Measurements from ENCODE around the gene RWDD2A.

Gene RWDD2A

GRCh38 chr6:83226517-83226916 lies 33.4 kb downstream of the RWDD2A start:
- H3K9ac ChIP-seq (ENCODE audit: low read length in 2 of 2) = no peak overlapping the region
- no peak overlapping the region for H3K4me3 ChIP-seq (ENCODE audit: low read length in 2 of 2)
- H3K9me3 ChIP-seq (ENCODE audit: control insufficient read depth in 2 of 2, low read length in 2 of 2) = no peaks in the 10 kb centered on the region
- H3K4me1 ChIP-seq (ENCODE audit: control insufficient read depth, insufficient read depth, low read length) = no peaks in the 10 kb centered on the region
- no peaks in the 10 kb centered on the region for H3K36me3 ChIP-seq (ENCODE audit: control insufficient read depth in 2 of 2, insufficient read depth in 2 of 2, low read length in 2 of 2)
- no peak overlapping the region for H3K27ac ChIP-seq (ENCODE audit: low read length)
- no peaks in the 10 kb centered on the region for H3K27me3 ChIP-seq (ENCODE audit: control insufficient read depth in 1 of 2, insufficient read depth in 2 of 2, low read length in 2 of 2)

GRCh38 chr6:83231146-83231545 lies 38.0 kb downstream of the RWDD2A start:
- Histone ChIP-seq H3K9ac (ENCODE audit: low read length in 2 of 2) (no peak overlapping the region), H3K36me3 (ENCODE audit: control insufficient read depth in 2 of 2, insufficient read depth in 2 of 2, low read length in 2 of 2) (no peaks in the 10 kb centered on the region), H3K4me3 (ENCODE audit: low read length in 2 of 2) (no peak overlapping the region), H3K9me3 (ENCODE audit: control insufficient read depth in 2 of 2, low read length in 2 of 2) (no peaks in the 10 kb centered on the region), H3K4me1 (ENCODE audit: control insufficient read depth, insufficient read depth, low read length) (no peaks in the 10 kb centered on the region), H3K27ac (ENCODE audit: low read length) (no peak overlapping the region), H3K27me3 (ENCODE audit: control insufficient read depth in 1 of 2, insufficient read depth in 2 of 2, low read length in 2 of 2) (no peaks in the 10 kb centered on the region)

GRCh38 chr6:83247471-83247870 lies 54.3 kb downstream of the RWDD2A start:
- Histone ChIP-seq H3K4me1 (ENCODE audit: control insufficient read depth, insufficient read depth, low read length) (no peaks in the 10 kb centered on the region), H3K27ac (ENCODE audit: low read length) (no peak overlapping the region), H3K27me3 (ENCODE audit: control insufficient read depth in 1 of 2, insufficient read depth in 2 of 2, low read length in 2 of 2) (no peaks in the 10 kb centered on the region), H3K36me3 (ENCODE audit: control insufficient read depth in 2 of 2, insufficient read depth in 2 of 2, low read length in 2 of 2) (no peaks in the 10 kb centered on the region), H3K9me3 (ENCODE audit: control insufficient read depth in 2 of 2, low read length in 2 of 2) (no peaks in the 10 kb centered on the region), H3K9ac (ENCODE audit: low read length in 2 of 2) (no peak overlapping the region), H3K4me3 (ENCODE audit: low read length in 2 of 2) (no peak overlapping the region)
